IPS-18c (cell line): ENCODE data around the gene IRAK3.
"Not testable (repeated sequence)": the region's sequence is repeated elsewhere in the genome, so short reads cannot be mapped to it uniquely, and the experiment has no call there.

Experiments used
- H3K4me3 ChIP-seq: 2 replicates; pipeline ENCODE4 v1.7.0; 2013; ENCODE audit warnings: low read depth, mild to moderate bottlenecking, low read length, moderate library complexity; ENCODE audit not compliant: insufficient read depth
- H3K9me3 ChIP-seq: one replicate; pipeline ENCODE4 v1.6.1; 2013; ENCODE audit warnings: mild to moderate bottlenecking, low read length, moderate library complexity; ENCODE audit not compliant: control insufficient read depth, insufficient read depth

IRAK3 gene

DNA sequence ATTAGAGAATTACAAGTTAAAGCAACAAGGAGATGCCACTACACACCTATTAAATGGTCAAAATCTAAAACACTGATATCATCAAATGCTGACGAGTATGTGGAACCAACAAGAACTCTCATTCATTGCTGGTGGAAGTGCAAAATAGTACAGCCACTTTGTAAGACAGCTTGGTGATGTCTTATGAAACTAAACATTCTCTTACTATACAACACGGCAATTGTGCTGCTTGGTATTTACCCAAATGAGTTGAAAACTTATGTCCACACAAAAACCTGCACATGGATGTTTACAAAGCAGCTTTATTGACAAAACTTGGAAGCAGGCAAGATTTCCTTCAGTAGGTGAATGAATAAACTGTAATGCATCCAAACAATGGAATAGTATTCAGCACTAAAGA, 22.5 kb upstream of the IRAK3 start:
- no peak overlapping the region for H3K4me3 ChIP-seq
- no peaks in the 10 kb centered on the region for H3K9me3 ChIP-seq

DNA sequence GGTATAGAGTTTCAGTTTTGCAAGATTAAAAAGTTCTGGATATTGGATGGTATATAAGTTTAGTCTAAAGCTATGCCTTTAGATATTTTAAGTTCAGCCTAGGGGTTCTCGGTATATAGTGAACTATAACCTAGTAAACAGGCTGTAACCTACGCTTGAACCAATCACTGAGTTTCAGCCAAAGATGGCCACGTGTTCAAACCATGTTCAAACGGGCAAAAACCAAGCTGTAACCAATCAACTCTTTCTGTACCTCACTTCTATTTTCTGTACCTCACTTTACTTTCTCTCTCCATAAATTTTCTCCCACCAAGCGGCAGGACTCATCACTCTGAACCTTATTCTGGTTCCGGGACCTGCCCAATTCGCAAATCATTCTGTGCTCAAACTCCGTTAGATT, 20.6 kb upstream of the IRAK3 start:
- Histone ChIP-seq H3K9me3 (no peaks in the 10 kb centered on the region), H3K4me3 (no peak overlapping the region)

DNA sequence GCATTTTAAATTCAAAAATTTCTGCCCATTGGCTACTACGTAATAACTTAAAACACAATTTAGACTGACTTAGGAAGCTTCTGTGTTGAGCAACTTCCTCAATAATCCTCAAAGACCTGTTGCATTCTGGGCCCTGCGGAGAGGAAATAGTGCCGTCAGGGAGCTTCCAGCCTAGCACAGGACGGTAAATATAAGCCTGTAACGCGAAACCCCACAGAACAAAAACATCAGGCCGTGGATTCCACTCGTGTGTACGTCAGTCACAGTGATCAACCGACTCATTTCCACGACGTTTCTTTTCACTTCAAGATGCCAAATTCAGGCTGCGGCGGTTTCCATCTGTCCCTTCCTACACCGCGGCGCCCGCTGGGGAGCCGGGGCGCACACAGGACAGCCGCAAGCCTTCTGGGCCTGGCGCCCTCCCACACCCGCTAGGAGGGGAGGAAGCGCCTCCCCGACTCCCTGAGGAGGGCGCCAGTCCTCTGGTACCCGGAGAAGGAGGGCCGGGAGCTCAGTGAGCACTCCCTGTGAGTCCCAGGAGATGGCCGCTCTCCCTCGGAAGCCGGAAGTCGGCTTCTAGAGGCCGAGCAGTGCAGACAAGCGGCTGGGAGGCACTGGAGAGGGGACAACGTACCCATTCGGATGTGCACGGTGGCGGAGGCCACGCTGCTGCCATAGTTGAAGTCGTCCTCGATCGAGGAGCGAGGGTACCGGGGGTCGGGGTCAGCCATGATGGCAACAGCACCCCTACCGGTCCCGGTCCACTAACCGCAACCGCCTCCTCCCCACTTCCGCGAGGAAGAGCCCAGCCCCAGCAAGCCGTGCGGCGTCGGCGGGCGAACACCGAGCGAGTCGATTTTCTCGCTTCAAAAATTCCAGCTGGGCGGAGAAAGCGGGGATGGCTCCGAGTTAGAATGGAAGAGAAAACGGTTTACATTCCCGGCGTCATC, 19.5 kb upstream of the IRAK3 start, which contains the start of gene TMBIM4:
TSS of gene TMBIM4 (minus strand) at position 776 of the 950 bp plus-strand sequence. CDS start at position 731, 45 bp downstream.
- Histone ChIP-seq H3K9me3 (peaks cover 1% of the 10 kb centered on the region), H3K4me3 (peak within 1 kb of the TSS; percentile 57)

DNA sequence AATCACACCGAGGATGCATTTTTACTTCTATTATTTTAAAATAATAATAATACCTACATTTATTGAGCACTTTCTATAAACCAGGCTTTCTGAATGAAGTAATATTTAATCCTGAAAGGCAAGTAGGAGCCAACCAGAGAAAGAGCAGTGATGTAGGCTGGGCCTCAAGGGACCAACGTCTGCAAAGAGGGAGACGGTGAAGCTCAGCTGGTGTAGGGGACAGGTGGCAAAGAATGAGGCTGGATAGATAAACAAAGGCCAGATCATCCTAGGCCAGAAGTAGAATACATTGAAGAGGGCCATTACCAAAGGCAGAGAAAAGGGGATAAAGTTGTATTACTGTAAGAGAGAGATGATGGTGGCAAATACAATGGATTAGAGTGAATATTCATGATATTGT, 18.4 kb upstream of the IRAK3 start:
- peaks cover 5% of the 10 kb centered on the region for H3K9me3 ChIP-seq
- no peak overlapping the region for H3K4me3 ChIP-seq

DNA sequence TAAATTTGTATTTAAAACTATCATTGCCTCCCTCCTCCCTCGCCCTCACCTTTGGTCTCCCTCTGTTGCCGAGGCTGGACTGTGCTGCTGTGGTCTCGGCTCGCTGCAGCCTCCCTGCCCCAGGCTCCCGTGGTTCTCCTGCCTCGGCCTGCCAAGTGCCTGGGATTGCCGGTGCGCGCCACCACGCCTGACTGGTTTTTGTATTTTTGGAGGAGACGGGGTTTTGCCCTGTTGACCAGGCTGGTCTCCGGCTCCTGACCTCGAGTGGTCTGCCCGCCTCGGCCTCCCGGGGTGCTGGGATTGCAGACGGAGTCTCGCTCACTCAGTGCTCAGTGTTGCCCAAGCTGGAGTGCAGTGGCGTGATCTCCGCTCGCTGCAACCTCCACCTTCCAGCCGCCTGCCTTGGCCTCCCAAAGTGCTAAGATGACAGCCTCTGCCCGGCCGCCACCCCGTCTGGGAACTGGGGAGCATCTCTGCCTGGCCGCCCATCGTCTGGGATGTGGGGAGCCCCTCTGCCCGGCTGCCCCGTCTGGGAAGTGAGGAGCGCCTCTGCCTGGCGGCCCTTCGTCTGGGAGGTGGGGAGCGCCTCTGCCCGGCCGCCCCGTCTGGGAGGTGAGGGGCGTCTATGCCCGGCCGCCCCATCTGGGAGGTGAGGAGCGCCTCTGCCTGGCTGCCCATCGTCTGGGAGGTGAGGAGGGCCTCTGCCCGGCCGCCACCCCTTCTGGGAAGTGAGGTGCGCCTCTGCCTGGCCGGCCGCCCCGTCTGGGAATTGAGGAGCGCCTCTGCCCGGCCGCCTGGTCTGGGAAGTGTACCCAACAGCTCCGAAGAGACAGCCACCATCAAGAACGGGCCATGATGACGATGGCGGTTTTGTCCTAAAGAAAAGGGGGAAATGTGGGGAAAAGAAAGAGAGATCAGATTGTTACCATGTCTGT, 14.4 kb upstream of the IRAK3 start:
- not testable (repeated sequence) for H3K4me3 ChIP-seq, H3K9me3 ChIP-seq

DNA sequence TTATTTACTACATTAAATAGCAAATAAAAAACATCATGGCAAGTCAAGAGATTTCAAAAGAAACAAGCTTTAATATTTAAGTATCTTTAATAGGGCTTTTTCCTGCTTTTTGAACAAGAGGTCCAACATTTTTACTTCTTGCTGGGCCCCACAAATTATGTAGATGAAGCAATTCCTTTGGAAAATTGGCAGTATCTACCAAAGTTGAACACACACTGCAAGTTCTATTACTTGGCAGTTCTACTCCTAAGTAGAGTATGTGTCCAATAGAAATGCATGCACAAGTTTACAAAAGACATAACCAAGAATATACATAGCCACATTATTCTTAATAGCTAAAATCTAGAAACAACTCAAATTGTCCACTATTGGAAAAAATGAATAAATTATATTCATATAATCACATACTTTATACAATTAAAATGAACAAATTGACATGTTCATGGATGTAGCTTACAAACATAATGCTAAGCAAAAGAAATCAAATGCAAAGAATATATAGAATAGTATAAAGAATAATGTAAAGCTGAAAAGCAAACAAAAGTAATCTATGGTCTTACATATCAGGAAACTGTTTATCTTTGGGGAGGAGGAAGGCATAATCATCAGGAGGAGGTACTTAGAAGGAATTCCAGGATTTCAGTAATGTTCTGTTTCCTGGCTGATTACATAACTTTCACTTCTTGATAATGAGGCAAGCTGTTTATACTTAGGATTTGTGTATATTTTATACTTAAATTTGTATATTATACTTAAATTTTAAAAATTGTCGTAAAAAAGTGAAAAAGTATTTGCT, 12.7 kb upstream of the IRAK3 start:
- H3K4me3 ChIP-seq: no peak overlapping the region
- H3K9me3 ChIP-seq: peaks cover 5% of the 10 kb centered on the region

DNA sequence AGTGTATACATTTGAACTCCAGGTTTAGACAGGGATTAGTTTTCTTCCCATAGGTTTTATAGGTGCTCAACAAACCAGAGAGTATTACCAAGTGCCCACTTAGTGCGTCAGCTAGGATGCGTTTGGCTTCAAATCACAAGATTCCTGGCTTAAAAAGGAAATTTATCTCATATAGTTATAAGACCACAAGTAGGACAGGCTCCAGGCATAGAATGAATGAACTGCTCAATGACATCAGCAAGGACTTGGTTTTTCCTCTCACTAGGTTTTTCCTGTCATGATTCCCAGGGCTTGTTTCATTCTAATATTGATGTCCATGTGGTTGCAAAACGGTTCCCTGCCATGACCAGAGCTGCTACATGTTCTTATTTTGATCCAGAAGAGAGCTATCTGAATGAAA, 6.1 kb upstream of the IRAK3 start:
- Histone ChIP-seq H3K9me3 (no peaks in the 10 kb centered on the region), H3K4me3 (no peak overlapping the region)

DNA sequence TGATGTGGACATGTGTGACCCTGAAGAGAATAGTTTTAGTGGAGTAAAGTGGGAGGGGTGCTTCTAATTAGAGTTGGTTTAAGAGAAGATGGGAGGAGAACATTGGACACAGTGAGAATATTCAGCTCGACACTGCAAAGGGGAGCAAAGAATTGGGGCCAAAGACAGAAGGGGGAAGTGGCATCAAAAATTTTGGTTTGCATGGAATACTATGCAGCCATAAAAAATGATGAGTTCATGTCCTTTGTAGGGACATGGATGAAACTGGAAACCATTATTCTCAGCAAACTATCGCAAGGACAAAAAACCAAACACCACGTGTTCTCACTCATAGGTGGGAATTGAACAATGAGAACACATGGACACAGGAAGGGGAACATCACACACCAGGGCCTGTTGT, 4.2 kb upstream of the IRAK3 start:
- H3K9me3 ChIP-seq, H3K4me3 ChIP-seq: not testable (repeated sequence)

DNA sequence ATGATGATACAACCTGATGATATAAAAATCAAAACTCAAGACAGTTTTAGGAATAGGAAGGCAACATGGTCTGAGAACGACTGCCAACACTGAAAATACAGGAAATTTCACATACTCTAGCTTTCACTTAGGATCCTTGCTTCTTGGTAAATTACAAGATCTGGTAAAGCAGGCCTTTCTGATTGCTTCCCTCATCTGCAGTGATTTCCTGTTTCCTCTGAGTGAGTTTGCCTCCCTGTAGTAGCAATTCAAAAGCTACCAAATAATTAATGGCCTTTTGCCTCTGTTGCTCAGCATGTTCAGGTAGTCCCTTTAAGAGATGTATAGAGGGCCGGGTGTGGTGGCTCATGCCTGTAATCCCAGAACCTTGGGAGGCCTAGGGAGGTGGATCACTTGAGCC, 2.0 kb upstream of the IRAK3 start:
- H3K9me3 ChIP-seq: peaks cover 2% of the 10 kb centered on the region
- H3K4me3 ChIP-seq: no peak overlapping the region

DNA sequence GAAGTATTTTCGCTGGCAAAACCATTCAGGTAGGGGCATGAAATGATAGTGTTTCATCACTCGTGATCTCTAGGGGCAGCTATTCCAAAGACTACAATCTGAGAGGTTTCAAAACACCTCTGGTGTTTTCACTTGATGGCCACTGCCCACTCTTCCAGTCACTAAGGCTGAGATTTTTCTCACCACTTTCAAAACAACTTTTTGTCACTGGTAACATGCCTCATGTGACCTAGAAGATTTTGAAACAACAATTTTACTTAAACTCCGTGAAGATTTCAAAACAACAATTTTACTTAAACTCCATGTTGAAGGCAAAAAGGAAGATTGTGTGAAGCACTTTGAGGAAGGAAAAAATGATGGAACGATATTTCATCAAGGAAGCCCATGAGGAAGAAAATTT, 1.2 kb upstream of the IRAK3 start:
- Histone ChIP-seq H3K4me3 (no peak overlapping the region), H3K9me3 (peaks cover 2% of the 10 kb centered on the region)

DNA sequence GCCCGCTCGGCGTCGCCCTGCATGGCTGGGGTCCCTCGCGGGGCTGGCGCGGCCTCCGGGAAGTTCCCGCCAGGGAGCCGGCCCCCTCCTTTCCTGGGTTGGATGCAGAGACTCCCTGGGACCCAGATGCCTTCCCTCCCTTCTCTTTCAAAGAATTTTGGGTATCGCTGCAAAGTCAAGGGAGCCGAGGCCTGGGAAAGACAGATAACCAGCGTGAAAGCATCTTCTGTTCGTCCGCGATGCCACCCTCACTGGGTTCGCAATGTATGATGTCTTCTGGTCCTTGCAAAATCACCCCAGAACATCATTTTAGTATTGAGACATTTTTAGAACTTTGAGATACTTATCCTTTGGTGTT, 451 bp downstream of the IRAK3 start:
- Histone ChIP-seq H3K4me3 (no peak overlapping the region; the same call in 1 of the 2 replicates), H3K9me3 (peaks cover 2% of the 10 kb centered on the region)

DNA sequence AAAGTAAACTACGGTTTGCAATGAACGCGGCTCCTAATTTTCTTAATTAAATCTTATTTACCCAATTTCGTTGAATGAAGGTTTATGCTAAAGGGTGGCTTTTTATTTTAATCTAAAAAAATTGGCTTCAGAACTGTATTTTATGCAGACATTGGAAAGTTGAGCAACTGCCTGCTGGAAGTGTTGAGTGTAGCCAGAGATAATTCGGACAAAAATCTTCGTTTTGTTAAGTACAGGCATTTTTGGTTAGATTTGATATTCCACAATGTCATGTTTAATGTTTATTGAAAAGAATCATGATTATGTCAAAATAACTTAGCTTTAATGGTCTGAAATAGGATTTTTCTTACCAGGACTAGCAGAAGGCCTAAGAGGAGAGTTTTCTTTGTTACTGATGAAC, 875 bp downstream of the IRAK3 start:
- H3K9me3 ChIP-seq: peaks cover 2% of the 10 kb centered on the region
- H3K4me3 ChIP-seq: no peak overlapping the region

DNA sequence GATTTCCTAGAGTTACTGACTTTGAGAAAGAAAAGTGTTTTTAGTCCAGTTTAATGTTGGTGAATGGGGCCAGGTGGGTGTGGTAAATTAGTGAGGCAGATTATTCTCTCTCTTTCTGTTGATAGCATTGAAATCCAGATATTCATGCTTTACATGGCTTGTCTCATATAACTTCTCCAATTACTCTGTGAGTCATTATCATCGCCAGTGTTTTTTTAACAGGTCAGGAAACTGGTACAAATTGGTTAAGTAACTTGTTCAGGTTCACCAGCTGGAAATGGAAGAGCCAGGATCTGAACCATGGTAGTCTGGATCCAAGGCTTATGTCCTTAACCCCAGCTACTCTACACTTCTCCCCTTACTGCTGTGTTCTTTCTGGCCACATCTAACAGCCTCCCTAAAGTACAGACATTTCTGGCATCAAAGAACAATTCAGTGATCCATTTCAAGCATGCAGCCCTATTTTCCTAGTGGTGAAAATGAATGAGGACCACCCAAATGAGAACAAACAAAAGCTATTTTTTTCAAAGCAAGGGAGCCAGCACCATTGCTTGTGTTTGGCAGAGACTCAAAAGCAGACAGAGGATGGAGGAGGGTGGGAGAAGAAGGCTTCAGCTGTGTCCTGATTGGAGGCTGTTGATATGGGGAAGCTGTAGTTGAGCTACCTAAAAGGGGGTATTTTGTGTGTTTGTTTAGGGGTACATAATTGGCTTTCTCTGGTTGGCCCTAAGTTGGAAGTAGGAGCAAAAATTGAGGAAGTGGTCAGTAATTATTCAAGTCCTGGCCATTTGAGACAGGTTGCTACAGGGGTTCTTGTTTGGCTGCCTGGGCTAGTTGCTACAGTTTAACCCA, 1.7 kb downstream of the IRAK3 start:
- Histone ChIP-seq H3K4me3 (no peak overlapping the region), H3K9me3 (peaks cover 2% of the 10 kb centered on the region)

DNA sequence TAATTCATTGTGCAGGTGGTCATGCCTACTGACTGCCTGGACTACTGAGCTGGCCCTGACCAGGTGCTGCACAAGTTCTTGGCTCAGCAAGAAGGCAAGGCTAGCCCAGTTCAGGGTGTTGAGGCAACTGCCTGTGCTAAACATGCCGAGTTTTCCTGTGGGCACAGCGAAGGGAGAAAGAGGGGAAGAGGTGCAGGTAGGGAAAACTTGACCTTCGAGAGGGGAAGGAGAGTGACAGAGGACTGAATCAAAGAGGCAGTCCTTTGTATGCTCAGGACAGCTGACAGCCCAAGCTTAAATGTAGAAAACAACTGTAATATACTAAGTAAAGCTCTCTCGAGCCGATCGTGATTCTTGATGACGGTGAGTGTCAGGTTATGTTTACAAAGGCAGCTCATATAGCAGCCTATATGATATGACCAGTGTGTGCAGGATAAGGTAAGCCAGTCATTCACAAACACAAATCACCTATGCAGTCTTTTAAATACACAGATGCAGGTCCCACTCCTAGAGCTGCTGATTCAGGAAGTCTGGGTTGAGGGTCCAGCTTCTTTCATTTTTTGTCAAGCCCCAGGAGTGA, 2.6 kb downstream of the IRAK3 start:
- peaks cover 2% of the 10 kb centered on the region for H3K9me3 ChIP-seq
- no peak overlapping the region for H3K4me3 ChIP-seq

DNA sequence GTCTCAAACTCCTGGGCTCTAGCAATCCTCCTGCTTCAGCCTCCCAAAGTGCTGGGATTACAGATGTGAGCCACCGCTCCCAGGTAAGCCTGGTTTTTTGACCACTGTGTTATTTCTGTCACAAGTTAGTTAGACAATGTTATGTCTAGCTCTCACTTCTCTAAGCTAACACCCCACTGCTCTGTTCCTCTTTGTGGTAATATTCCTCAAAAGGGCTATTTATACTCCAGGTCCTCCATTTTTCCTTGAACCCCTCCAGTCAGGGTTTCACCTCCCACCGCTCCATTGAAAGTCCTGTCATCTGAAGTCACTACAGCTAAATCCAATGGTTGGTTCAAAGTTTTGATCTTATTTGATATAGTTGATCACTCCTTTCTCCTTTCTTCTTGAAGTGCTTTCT, 5.1 kb downstream of the IRAK3 start:
- no peaks in the 10 kb centered on the region for H3K9me3 ChIP-seq
- H3K4me3 ChIP-seq: no peak overlapping the region

DNA sequence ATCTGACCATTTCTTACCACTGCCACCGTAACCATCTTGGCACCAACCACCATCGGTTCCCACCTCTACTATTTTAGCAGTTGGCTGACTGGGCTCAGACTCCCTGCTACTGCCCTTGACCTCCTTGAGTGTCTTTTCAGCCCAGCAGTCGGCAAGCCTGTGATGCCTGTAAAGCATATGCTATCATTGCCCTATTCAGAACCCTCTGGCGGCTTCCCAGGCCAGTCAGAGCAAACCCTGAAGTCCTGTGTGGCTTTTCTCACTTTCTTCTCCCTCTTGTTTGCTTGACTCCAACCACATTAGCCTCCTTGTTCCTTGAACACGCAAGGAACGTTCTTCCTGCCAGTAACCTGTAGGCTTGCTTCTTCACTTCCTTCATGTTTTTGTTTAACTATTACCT, 6.2 kb downstream of the IRAK3 start:
- Histone ChIP-seq H3K9me3 (no peaks in the 10 kb centered on the region), H3K4me3 (no peak overlapping the region)
